ENCODE results near the gene HERC5.

HERC5 gene

DNA sequence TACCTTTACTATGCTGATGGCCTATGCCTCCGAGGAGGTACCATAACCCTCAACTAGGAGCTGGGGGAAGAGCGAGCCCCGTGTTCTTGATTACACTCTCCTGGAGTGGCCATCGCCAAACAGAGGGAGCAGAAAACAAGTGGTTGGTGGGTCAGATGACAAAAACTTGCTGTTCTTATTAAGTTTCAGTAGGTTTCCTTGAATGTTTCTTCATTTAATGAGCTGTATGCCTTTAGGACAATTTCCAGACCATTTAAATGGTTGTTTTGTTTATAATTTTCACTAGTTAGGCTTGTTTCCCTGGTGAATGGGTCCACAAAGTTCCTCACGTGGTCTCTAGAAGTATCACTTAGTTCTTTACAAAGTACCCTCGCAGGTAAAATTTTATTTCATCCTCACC is 62.0 kb downstream of the HERC5 start:
- Histone ChIP-seq H3K9ac (ENCODE audit: low read depth, low read length) (no peak overlapping the region), H3K4me1 (ENCODE audit: insufficient read depth, low read length) (0 out of 2 replicates have a peak, but pooled peaks cover 5% of the 10 kb centered on the region), H3K36me3 (ENCODE audit: insufficient read depth, low read length) (0 out of 2 replicates have a peak, but pooled peaks cover 7% of the 10 kb centered on the region), H3K9me3 (ENCODE audit: control insufficient read depth, insufficient read depth, low read length) (no peaks in the 10 kb centered on the region)

DNA sequence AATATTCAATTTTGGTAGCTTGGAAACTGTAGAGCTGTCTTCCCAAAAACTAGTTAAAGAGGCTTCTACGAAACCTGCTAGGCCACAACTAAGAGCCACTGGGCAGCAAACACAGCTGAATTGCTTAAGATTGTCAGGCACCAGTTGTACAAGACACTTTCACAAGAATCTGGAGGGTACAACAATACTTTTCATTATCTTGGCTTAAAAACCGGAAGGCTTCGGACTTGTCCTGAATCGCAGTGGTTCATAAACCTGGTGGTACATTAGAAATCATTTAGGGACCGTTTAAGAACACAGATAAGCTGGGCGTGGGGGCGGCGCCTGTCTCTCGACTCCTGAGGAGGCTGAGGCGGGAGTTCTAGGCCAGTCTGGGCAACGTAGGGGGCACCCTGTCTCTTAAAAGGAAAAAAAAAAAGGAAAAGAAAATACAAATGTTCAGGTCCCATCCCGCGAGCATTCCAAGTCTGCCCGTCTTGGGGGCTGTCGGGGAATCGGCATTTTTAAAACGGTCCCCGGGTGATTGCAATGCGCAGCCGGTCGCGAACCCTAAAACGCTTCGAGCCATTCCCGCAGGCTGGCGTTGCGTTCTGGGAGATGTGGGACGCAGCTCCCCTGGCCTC is 65.9 kb downstream of the HERC5 start:
- Histone ChIP-seq H3K9me3 (ENCODE audit: control insufficient read depth, insufficient read depth, low read length) (no peaks in the 10 kb centered on the region), H3K9ac (ENCODE audit: low read depth, low read length) (peak overlapping the region; percentile 94), H3K36me3 (ENCODE audit: insufficient read depth, low read length) (peaks cover 7% of the 10 kb centered on the region; the same call in 1 of the 2 replicates), H3K4me1 (ENCODE audit: insufficient read depth, low read length) (0 out of 2 replicates have a peak, but pooled peaks cover 6% of the 10 kb centered on the region)

DNA sequence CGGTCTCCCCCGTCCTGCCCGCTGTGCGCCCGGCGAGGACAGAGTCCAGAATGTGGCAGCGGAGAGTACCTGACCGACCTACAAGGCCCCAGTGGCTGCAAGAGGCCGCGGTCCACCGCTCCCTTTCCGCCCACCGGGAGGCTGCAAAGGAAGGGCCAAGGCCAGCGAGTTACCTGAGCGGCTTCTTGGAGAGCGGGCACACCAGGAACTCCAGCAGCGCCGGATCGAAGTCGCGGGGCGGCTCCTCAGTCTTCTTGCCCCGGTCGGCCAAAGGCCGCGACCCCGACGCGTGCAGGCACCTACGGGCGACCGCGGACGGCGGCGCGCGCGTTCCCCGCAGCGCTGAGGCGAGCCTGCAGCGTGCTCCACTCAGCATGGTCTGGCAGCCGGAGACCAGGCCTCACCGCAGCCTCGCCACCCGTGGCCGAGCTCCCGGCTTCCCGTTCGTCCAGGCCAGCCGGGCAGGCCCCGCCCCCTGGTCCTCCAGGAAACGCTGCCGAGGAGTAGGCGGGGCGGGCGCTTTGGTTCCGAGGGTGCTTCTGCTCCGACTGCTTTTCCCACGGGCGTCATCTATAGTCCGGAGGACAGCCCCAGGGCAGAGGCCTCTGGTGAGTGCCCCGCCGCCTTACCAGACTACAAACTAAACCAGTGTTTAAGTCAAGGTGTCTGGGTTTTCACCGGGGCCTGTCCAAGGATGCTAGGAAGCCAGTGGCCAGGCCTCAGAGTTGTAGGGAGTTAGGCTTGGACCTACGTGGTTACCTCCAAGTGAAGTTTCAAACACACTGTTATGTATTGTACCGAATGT is 66.6 kb downstream of the HERC5 start, which contains the start of gene PYURF:
PYURF (minus strand) TSS at position 452 of the 805 bp plus-strand sequence; CDS start at position 376, 76 bp downstream.
- H3K4me1 ChIP-seq (ENCODE audit: insufficient read depth, low read length): 0 out of 2 replicates have a peak, but pooled peaks cover 6% of the 10 kb centered on the region
- H3K9ac ChIP-seq (ENCODE audit: low read depth, low read length): peak within 1 kb of the TSS; percentile 94
- H3K36me3 ChIP-seq (ENCODE audit: insufficient read depth, low read length): peaks cover 7% of the 10 kb centered on the region; the same call in 1 of the 2 replicates
- H3K9me3 ChIP-seq (ENCODE audit: control insufficient read depth, insufficient read depth, low read length): no peaks in the 10 kb centered on the region

DNA sequence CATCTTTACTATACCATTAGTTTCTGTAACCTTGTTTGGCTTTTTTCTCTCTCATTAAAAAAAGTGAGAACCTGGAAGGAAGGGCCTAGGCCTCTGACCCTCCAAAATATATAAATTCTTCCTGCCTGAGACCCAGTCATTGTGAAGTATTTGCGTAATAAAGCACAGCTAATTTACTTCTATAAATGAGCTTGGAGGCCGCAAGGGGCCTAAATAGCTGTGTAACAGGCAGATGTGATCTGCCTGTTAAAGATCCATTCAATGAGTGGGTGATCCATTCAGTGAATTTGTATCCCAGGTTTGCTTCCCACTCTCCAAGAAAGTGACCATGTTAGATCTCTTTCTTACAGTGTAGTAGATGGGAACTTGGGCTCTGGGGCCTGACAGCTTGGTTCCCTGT is 67.3 kb downstream of the HERC5 start:
- Histone ChIP-seq H3K9ac (ENCODE audit: low read depth, low read length) (peak overlapping the region; percentile 94), H3K4me1 (ENCODE audit: insufficient read depth, low read length) (0 out of 2 replicates have a peak, but pooled peaks cover 6% of the 10 kb centered on the region), H3K36me3 (ENCODE audit: insufficient read depth, low read length) (peaks cover 7% of the 10 kb centered on the region; the same call in 1 of the 2 replicates)

DNA sequence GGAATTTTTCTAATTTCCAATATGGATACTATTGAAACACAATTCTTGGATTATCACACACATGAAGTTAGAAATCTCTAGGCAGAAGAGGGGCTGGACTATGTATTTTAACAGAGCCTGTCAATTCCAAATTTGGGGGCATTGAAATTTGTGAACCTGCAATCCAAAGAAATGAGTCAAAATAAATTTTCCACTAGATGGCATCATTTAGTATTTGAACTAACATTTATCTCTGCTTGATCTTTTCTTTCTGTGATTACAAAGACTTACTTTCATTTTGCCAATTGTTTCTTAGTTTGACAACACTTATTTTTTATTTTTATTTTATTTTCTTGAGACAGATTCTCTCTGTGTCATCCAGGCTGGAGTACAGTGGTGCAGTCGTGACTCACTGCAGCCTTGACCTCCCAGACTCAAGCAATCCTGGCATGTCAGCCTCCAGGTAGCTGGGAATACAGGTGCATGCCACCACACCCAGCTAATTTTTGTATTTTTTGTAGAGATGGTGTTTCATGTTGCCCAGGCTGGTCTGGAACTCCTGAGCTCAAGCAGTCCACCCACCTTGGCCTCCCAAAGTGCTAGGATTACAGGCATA is 69.4 kb downstream of the HERC5 start:
- Histone ChIP-seq H3K36me3 (ENCODE audit: insufficient read depth, low read length) (peaks cover 5% of the 10 kb centered on the region; the same call in 1 of the 2 replicates), H3K9me3 (ENCODE audit: control insufficient read depth, insufficient read depth, low read length) (no peaks in the 10 kb centered on the region), H3K9ac (ENCODE audit: low read depth, low read length) (no peak overlapping the region), H3K4me1 (ENCODE audit: insufficient read depth, low read length) (0 out of 2 replicates have a peak, but pooled peaks cover 6% of the 10 kb centered on the region)

More for the DNA sequence above, 67.3 kb downstream of the HERC5 start:
- H3K9me3 ChIP-seq (ENCODE audit: control insufficient read depth, insufficient read depth, low read length): no peaks in the 10 kb centered on the region

DNA sequence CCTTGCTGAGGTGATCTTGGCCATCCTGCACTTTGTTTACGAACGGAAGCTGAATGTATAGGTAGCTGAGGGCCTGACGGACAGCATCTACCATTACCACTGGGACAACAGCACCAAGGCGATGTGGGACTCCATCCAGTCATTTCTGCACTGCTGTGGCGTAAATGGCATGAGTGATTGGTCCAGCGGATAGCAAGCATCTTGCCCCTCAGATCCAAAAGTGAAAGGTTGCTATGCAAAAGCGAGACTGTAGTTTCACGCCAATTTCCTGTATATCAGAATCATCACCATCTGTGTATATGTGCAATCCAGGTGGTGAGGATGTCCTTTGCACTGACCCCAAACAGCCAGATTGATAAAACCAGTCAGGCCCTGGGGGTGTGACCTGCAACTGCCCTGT is 70.9 kb downstream of the HERC5 start:
- H3K9me3 ChIP-seq (ENCODE audit: control insufficient read depth, insufficient read depth, low read length): no peaks in the 10 kb centered on the region
- no peak overlapping the region for H3K9ac ChIP-seq (ENCODE audit: low read depth, low read length)
- no peaks in the 10 kb centered on the region; the same call in 1 of the 2 replicates for H3K36me3 ChIP-seq (ENCODE audit: insufficient read depth, low read length)
- 0 out of 2 replicates have a peak, but pooled peaks cover 6% of the 10 kb centered on the region for H3K4me1 ChIP-seq (ENCODE audit: insufficient read depth, low read length)

DNA sequence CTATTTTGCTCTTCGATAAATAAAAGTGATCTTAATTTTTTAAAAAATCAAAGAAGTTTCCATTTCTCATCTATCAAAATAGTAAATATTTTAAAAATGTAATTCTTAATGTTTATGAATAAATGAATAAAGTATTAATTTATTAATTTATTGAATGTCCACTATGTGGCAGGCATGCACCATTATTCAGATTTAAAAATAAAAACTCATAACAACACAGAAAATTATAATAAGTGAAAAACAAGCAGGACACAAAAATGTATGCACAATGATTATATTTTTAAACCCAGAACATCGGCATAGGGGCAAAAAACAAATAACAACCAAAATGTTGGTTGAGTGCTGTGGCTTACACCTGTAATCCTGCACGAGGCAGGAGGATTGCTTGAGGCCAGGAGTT is 71.9 kb downstream of the HERC5 start:
- H3K9me3 ChIP-seq (ENCODE audit: control insufficient read depth, insufficient read depth, low read length): no peaks in the 10 kb centered on the region
- no peaks in the 10 kb centered on the region; the same call in 1 of the 2 replicates for H3K36me3 ChIP-seq (ENCODE audit: insufficient read depth, low read length)
- no peak overlapping the region for H3K9ac ChIP-seq (ENCODE audit: low read depth, low read length)
- 0 out of 2 replicates have a peak, but pooled peaks cover 6% of the 10 kb centered on the region for H3K4me1 ChIP-seq (ENCODE audit: insufficient read depth, low read length)

DNA sequence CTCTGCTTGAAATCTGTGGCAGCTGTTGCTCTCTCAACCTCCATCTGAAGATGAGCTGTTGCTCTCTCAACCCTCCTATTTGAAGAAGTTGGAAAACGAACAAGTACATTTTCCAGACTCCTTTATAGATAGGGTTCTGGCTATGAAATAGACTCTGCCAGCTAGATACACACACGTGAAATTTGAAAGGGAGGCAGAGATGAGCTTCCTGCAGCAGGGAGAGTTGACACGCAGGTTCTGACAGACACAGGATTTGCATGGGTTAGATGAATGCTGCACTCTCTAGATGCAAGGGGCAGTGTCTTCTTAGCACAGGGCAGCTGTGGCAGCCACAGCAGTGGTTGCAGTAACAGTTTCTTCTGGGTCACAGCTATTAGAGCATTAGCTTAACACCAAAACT is 74.6 kb downstream of the HERC5 start:
- H3K36me3 ChIP-seq (ENCODE audit: insufficient read depth, low read length): no peaks in the 10 kb centered on the region; the same call in 1 of the 2 replicates
- H3K9me3 ChIP-seq (ENCODE audit: control insufficient read depth, insufficient read depth, low read length): no peaks in the 10 kb centered on the region
- H3K4me1 ChIP-seq (ENCODE audit: insufficient read depth, low read length): peaks cover 13% of the 10 kb centered on the region
- peak overlapping the region; percentile 41; the same call in 1 of the 2 replicates for H3K9ac ChIP-seq (ENCODE audit: low read depth, low read length)

DNA sequence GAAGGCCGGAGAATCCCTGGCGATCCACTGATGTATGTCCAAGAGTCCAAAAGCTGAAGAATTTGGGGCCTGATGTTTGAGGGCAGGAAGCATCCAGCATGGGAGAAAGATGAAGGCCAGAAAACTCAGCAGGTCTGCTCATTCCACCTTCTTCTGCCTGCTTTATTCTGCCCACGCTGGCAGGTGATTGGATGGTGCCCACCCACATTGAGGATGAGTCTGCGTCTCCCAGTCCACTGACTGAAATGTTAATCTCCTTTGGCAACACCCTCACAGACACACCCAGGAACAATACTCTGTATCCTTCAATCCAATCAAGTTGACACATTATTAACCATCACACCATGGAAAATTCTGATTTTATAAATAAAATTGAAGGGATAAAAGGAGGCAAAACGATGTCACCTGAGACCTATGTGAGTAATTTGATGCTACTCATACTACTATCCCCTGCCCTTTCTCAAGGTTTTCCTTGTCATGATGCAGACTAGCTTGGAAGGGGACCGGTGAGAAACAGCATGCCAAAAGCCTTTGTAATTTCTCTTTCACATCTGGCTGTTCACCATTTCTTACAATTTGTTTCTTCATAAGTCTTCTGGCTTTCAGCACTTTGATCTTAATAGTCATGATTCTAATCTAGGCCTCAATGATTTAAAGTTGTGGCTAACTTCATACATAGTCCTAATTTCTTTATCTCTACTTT is 76.3 kb downstream of the HERC5 start:
- Histone ChIP-seq H3K9ac (ENCODE audit: low read depth, low read length) (peak overlapping the region; percentile 41), H3K4me1 (ENCODE audit: insufficient read depth, low read length) (peaks cover 16% of the 10 kb centered on the region), H3K9me3 (ENCODE audit: control insufficient read depth, insufficient read depth, low read length) (no peaks in the 10 kb centered on the region), H3K36me3 (ENCODE audit: insufficient read depth, low read length) (no peaks in the 10 kb centered on the region)

DNA sequence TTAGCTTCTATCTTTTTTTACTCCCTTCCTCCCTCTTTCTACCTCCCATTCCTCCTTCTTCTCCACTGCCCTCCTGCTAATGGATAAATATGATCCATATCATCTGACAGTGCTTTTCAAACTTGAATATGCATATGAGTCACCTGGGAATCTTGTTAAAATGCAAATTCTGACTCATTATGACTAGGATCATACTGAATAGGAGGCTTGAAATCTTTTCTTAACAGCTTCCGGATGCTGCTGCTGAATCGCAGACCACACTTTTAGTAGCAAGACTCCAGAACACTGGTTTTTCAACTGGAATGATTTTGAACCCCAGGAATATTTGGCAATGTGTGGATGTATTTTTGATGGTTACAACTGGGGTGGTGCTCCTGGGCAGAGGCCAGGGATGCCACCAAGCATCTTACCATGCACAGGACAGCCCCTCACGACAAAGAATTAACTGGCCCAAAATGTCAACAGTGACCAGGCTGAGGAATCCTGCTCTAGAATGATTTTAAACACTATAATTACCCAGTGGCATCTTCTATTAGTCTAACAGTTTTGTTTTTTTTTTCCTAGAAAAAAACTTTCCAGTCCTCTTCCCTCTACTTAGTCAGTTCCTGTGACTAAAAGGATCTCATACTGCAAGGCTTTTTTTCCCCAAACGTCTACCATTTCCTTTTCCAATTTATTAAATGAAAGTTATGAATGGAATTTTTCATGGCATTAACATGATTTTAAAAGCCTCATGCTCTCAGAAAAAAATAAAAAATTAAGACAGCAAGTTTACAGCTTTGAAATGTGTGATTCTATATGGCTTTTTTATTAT is 77.2 kb downstream of the HERC5 start:
- Histone ChIP-seq H3K9ac (ENCODE audit: low read depth, low read length) (peak overlapping the region; percentile 41), H3K4me1 (ENCODE audit: insufficient read depth, low read length) (peaks cover 16% of the 10 kb centered on the region), H3K9me3 (ENCODE audit: control insufficient read depth, insufficient read depth, low read length) (no peaks in the 10 kb centered on the region), H3K36me3 (ENCODE audit: insufficient read depth, low read length) (no peaks in the 10 kb centered on the region)

DNA sequence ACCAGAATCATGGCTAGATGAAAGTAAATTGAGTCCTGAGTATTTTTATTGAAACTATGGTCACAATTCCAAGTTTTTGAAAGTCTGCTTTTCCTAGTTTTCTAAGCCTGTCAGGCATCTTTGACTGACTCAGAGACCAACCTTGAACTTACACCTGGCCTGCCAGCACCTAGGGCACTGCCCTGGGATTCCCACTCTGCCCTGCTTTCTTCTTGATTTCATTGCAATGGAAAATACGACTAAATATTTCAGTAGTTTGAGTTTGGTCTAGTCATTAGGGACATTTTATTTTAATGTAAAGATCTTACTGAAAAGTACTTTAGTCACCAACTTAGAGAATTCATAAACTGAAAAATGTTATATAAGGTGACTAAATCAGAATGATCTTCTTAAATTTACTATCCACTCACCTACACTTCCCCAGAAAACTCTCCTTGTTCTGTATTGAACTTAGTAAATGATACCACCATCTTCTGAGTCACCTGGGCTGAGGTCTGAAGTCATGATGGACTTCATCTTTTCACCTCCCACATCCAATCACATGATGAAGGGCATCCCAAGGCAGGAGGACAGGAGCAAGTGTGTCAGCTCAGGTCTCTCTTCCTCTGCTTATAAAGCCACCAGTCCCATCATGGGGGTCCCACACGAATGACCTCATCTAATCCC is 78.3 kb downstream of the HERC5 start:
- Histone ChIP-seq H3K36me3 (ENCODE audit: insufficient read depth, low read length) (no peaks in the 10 kb centered on the region), H3K9ac (ENCODE audit: low read depth, low read length) (no peak overlapping the region), H3K4me1 (ENCODE audit: insufficient read depth, low read length) (peaks cover 16% of the 10 kb centered on the region), H3K9me3 (ENCODE audit: control insufficient read depth, insufficient read depth, low read length) (no peaks in the 10 kb centered on the region)

DNA sequence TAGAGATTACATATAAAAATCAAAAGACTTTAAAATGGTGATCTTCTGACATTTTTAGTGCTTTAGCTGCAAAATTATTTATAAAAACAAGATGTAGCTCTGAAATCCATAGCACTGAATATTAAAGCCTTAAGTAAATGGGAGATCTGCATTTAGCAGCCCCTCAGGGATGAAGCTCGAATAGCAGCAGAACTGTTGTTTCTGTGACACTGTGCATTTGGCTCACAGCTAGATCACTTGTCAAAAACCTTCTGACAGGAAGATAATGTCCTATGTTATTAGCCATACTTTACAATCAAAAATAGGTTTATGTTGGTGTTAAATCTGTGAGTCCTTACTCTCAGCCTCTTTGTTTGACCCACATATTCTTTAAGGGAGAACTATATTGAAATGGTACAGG is 80.8 kb downstream of the HERC5 start:
- H3K36me3 ChIP-seq (ENCODE audit: insufficient read depth, low read length): no peaks in the 10 kb centered on the region
- no peaks in the 10 kb centered on the region for H3K9me3 ChIP-seq (ENCODE audit: control insufficient read depth, insufficient read depth, low read length)
- H3K4me1 ChIP-seq (ENCODE audit: insufficient read depth, low read length): peaks cover 16% of the 10 kb centered on the region
- no peak overlapping the region for H3K9ac ChIP-seq (ENCODE audit: low read depth, low read length)

Measured in ES-I3 (cell line).